T-helper 22 cell (primary cell): Measurements from ENCODE around the gene CDKAL1.
"Not testable (repeated sequence)": the region's sequence is repeated elsewhere in the genome, so short reads cannot be mapped to it uniquely, and the experiment has no call there.

Experiments
- DNase-seq: peaks from one replicate; pipeline ENCODE4 v3.0.0-alpha.2; 2020; ENCODE audit warnings: low read depth

Gene CDKAL1

GRCh38 chr6:20642441-20642840 lies 108.2 kb downstream of the CDKAL1 start:
- DNase-seq, result no peak

GRCh38 chr6:20644667-20645370 lies 110.6 kb downstream of the CDKAL1 start:
- DNase-seq, result no peak

- DNase-seq, result not testable (repeated sequence)
Observed at GRCh38 chr6:20645572-20645971, 111.3 kb downstream of the CDKAL1 start.

- no peak for DNase-seq
Observed at GRCh38 chr6:20647585-20647984, 113.3 kb downstream of the CDKAL1 start.

- not testable (repeated sequence) for DNase-seq
Observed at GRCh38 chr6:20649696-20650470, 115.6 kb downstream of the CDKAL1 start.

GRCh38 chr6:20652299-20653084 lies 118.2 kb downstream of the CDKAL1 start:
- no peak for DNase-seq

- no peak for DNase-seq
Observed at GRCh38 chr6:20653085-20653479, 118.8 kb downstream of the CDKAL1 start.

GRCh38 chr6:20655317-20655716 lies 121.1 kb downstream of the CDKAL1 start:
- no peak for DNase-seq

- no peak for DNase-seq
Observed at GRCh38 chr6:20657274-20657800, 123.1 kb downstream of the CDKAL1 start.

GRCh38 chr6:20658053-20658452 lies 123.8 kb downstream of the CDKAL1 start:
- no peak for DNase-seq

GRCh38 chr6:20658516-20658915 lies 124.3 kb downstream of the CDKAL1 start:
- no peak for DNase-seq

GRCh38 chr6:20660534-20660933 lies 126.3 kb downstream of the CDKAL1 start:
- no peak for DNase-seq

- no peak for DNase-seq
Observed at GRCh38 chr6:20661721-20662120, 127.5 kb downstream of the CDKAL1 start.

GRCh38 chr6:20664250-20664649 lies 130.0 kb downstream of the CDKAL1 start:
- DNase-seq, result no peak

- DNase-seq, result no peak
Observed at GRCh38 chr6:20665290-20665689, 131.0 kb downstream of the CDKAL1 start.

GRCh38 chr6:20669571-20670314 lies 135.5 kb downstream of the CDKAL1 start:
- DNase-seq, result no peak

GRCh38 chr6:20670750-20671149 lies 136.5 kb downstream of the CDKAL1 start:
- DNase-seq, result no peak

- DNase-seq, result no peak
Observed at GRCh38 chr6:20672038-20672437, 137.8 kb downstream of the CDKAL1 start.

- no peak for DNase-seq
Observed at GRCh38 chr6:20673458-20673857, 139.2 kb downstream of the CDKAL1 start.

- no peak for DNase-seq
Observed at GRCh38 chr6:20674664-20675063, 140.4 kb downstream of the CDKAL1 start.

- no peak for DNase-seq
Observed at GRCh38 chr6:20678831-20679352, 144.6 kb downstream of the CDKAL1 start.
